Heart left ventricle (tissue), 13 donors: Measurements from ENCODE around the gene FAM168A.

Experiments used
- POLR2A ChIP-seq, 2 donors: fragments of 450-650 bp; IDR thresholded peaks; one replicate each; pipeline ENCODE4 v1.6.1; 2017; ENCODE audit warnings: antibody characterized with exemption in 2 of 2, mild to moderate bottlenecking in 2 of 2, moderate library complexity in 2 of 2
- TF ChIP-seq, protein P1 (sequence below), 12 donors: fragments of 200-600 bp; sonication (generic) in 4 of 12; IDR thresholded peaks; one replicate each; pipeline versions ENCODE4 v1.5.0 to v1.8.0; 2018 to 2022; ENCODE audit warnings: antibody characterized with exemption in 12 of 12, mild to moderate bottlenecking in 5 of 12
- donor health status: ischemic (EF 13 %, LVEDD 7.1; RV severe dilation, severe dysfunction).
- donor health status: DM: no; HTN: yes; CAD: no.
- donor health status: DM: no; HTN: no; CAD: no.
- donor health status: ischemic (EF 25% LVEDD 6.9; RV normal size, moderate dysfunction).
- donor health status: ischemic (EF 25% LVEDD 5.7; RV mildly dilated, moderate dysfunction).
- donor health status: ischemic (EF 35%, LVEDD 5.7; RV mildly dilated, moderate dysfunction).
- donor health status: nonischemic (EF 11% LVEDD 7.7; RV severe dilation, severe dysfunction).
- donor health status: DM: yes; HTN: yes; CAD: no.
- donor health status: PGD.
- donor health status: ischemic (EF 29% LVEDD 5.4; RV normal size, mild dysfunction).
- donor health status: nonischemic (EF 23%, LVEDD 6.1; RV moderate dilation, normal function).

DNA sequence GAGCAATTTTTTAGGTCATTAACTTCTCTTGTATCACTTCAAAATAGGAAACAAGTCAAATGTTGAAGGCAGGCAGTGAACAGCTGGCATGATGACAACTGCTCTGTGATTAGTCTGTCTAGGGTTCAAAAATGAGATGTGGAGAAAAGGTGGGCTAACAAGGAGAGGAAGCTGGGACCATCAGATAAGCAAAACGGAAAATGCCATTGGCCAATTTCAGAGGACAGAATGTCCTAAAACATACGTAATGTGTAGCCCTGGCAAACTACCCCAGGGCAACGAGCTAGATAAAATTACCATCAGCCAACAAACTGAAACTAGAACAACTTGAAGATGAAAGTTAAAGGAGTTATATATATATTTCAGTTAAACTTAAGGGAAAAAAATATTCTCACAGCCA lies 128.5 kb downstream of the FAM168A start:
- no peak for TF ChIP-seq POLR2A (IDR thresholded peaks at IDR 0.05)
- TF ChIP-seq, protein P1, sequence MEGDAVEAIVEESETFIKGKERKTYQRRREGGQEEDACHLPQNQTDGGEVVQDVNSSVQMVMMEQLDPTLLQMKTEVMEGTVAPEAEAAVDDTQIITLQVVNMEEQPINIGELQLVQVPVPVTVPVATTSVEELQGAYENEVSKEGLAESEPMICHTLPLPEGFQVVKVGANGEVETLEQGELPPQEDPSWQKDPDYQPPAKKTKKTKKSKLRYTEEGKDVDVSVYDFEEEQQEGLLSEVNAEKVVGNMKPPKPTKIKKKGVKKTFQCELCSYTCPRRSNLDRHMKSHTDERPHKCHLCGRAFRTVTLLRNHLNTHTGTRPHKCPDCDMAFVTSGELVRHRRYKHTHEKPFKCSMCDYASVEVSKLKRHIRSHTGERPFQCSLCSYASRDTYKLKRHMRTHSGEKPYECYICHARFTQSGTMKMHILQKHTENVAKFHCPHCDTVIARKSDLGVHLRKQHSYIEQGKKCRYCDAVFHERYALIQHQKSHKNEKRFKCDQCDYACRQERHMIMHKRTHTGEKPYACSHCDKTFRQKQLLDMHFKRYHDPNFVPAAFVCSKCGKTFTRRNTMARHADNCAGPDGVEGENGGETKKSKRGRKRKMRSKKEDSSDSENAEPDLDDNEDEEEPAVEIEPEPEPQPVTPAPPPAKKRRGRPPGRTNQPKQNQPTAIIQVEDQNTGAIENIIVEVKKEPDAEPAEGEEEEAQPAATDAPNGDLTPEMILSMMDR (IDR thresholded peaks at IDR 0.05) = no peak
